Caco-2 (cell line): ENCODE results near the gene ATAD2B. TPM values are rescaled to one million over a fixed set of nuclear protein-coding genes. Genes with fewer than 3 reads are reported as not detected.

Experiments used
- BruUV-seq: library from RNA; stranded (reverse); fragments of 400-500 nt; replicated peaks from 2 replicates; lab custom pipeline; 2021; lab: Mats Ljungman, UMichigan
- CTCF ChIA-PET: fragments of 300-600 bp; sonication (Branson Sonifier 250); formaldehyde crosslinking; loops from one replicate; lab custom pipeline; 2022; ENCODE audit warnings: antibody characterized with exemption; lab: Charles Lee
- POLR2A ChIA-PET: fragments of 300-600 bp; sonication (Branson Sonifier 250); formaldehyde crosslinking; loops from one replicate; lab custom pipeline; 2022; ENCODE audit warnings: antibody characterized with exemption; lab: Charles Lee
- DNase-seq, 2 experiments: peaks; one replicate each; pipeline versions ENCODE4 v3.0.0 to v3.0.0-alpha.2; 2020 to 2022
- H3K27me3 ChIP-seq: replicated peaks from 2 replicates; pipeline ENCODE4 v1.6.0; 2011; ENCODE audit warnings: low read length; ENCODE audit not compliant: control insufficient read depth, insufficient read depth
- H3K36me3 ChIP-seq: 2 replicates; pipeline ENCODE4 v1.5.1; 2011; ENCODE audit warnings: low read length; ENCODE audit not compliant: control insufficient read depth, insufficient read depth
- H3K4me1 ChIP-seq: fragments of 250-450 bp; sonication (Bioruptor Pico); 2 replicates; pipeline ENCODE4 v1.5.1; 2020; ENCODE audit warnings: mild to moderate bottlenecking
- H3K4me3 ChIP-seq: 2 replicates; pipeline ENCODE4 v1.5.1; 2011; ENCODE audit warnings: low read depth, mild to moderate bottlenecking, control low read depth, low read length
- H3K9me3 ChIP-seq: fragments of 250-450 bp; sonication (Bioruptor Pico); 2 replicates; pipeline ENCODE4 v1.5.1; 2020; ENCODE audit warnings: mild to moderate bottlenecking, moderate library complexity
- H3K27ac Mint-ChIP-seq: one replicate; pipeline ENCODE4 v1.8.0; 2022; ENCODE audit warnings: mixed read lengths; ENCODE audit not compliant: unreplicated experiment
- H3K27me3 Mint-ChIP-seq: one replicate; pipeline ENCODE4 v1.8.0; 2022; ENCODE audit warnings: mixed read lengths; ENCODE audit not compliant: insufficient read depth, unreplicated experiment
- H3K36me3 Mint-ChIP-seq: one replicate; pipeline ENCODE4 v1.8.0; 2022; ENCODE audit warnings: mild to moderate bottlenecking, mixed read lengths; ENCODE audit not compliant: insufficient read depth, unreplicated experiment
- H3K4me1 Mint-ChIP-seq: one replicate; pipeline ENCODE4 v1.8.0; 2022; ENCODE audit warnings: low read depth, mixed read lengths; ENCODE audit not compliant: unreplicated experiment
- H3K4me3 Mint-ChIP-seq: one replicate; pipeline ENCODE4 v1.8.0; 2022; ENCODE audit warnings: mild to moderate bottlenecking, moderate library complexity, mixed read lengths; ENCODE audit not compliant: unreplicated experiment
- H3K9me3 Mint-ChIP-seq: one replicate; pipeline ENCODE4 v1.8.0; 2022; ENCODE audit warnings: mixed read lengths; ENCODE audit not compliant: unreplicated experiment
- intact Hi-C: fragments of 100-400 bp; cut with micrococcal nuclease; formaldehyde crosslinking; loops from one replicate; pipeline ENCODE4 v1.10.0; 2022; ENCODE audit not compliant: unreplicated experiment
- total RNA-seq: library from RNA; stranded (reverse); gene quantifications from 2 replicates; pipeline ENCODE4 v1.2.3, GENCODE V29; 2022
- TF ChIP-seq, protein P1 (sequence below), 2 experiments: fragments of 200-600 bp in 1 of 2; IDR thresholded peaks; 1 replicate in 1 of 2; 2 replicates in 1 of 2; pipeline versions ENCODE4 v1.5.1 to v1.8.0; 2011 to 2022; ENCODE audit warnings: antibody characterized with exemption in 1 of 2, control low read depth in 1 of 2, inconsistent platforms in 1 of 2, low read depth in 1 of 2, low read length in 1 of 2, mild to moderate bottlenecking in 1 of 2, moderate library complexity in 1 of 2; ENCODE audit not compliant: insufficient read depth in 1 of 2, severe bottlenecking in 1 of 2, unreplicated experiment in 1 of 2

The ATAD2B gene
- total RNA-seq, 1 experiment from 2014 or later = 32.1 TPM

GRCh38 chr2:23947350-23947749, 20.4 kb upstream of the ATAD2B start:
- no peak overlapping the region for H3K27ac Mint-ChIP-seq
- no TSS peak for BruUV-seq
- ChIA-PET POLR2A (no interaction called here), CTCF (no interaction called here)
- Histone ChIP-seq H3K4me3 (no peak overlapping the region), H3K27me3 (no peaks in the 10 kb centered on the region), H3K9me3 (no peaks in the 10 kb centered on the region), H3K36me3 (no peaks in the 10 kb centered on the region), H3K4me1 (no peaks in the 10 kb centered on the region)
- intact Hi-C loops = no loop called here
- no peak overlapping the region for H3K4me3 Mint-ChIP-seq
- no peak for DNase-seq
- peaks cover 8% of the 10 kb centered on the region for H3K36me3 Mint-ChIP-seq
- no peaks in the 10 kb centered on the region for H3K27me3 Mint-ChIP-seq
- H3K4me1 Mint-ChIP-seq = peaks cover under 1% of the 10 kb centered on the region
- no peaks in the 10 kb centered on the region for H3K9me3 Mint-ChIP-seq
- TF ChIP-seq, protein P1, sequence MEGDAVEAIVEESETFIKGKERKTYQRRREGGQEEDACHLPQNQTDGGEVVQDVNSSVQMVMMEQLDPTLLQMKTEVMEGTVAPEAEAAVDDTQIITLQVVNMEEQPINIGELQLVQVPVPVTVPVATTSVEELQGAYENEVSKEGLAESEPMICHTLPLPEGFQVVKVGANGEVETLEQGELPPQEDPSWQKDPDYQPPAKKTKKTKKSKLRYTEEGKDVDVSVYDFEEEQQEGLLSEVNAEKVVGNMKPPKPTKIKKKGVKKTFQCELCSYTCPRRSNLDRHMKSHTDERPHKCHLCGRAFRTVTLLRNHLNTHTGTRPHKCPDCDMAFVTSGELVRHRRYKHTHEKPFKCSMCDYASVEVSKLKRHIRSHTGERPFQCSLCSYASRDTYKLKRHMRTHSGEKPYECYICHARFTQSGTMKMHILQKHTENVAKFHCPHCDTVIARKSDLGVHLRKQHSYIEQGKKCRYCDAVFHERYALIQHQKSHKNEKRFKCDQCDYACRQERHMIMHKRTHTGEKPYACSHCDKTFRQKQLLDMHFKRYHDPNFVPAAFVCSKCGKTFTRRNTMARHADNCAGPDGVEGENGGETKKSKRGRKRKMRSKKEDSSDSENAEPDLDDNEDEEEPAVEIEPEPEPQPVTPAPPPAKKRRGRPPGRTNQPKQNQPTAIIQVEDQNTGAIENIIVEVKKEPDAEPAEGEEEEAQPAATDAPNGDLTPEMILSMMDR (IDR thresholded peaks at IDR 0.05; ENCODE audit: insufficient read depth in 1 of 2, low read depth in 1 of 2, low read length in 1 of 2, severe bottlenecking in 1 of 2, unreplicated experiment in 1 of 2) = no peak

GRCh38 chr2:23944976-23945375, 18.1 kb upstream of the ATAD2B start:
- ChIA-PET CTCF (interaction anchor here (0.8 kb wide), 1 partner anchor 18 kb away, joined by 3 read pairs; the partner anchor contains the start of gene ATAD2B), POLR2A (no interaction called here)
- Mint-ChIP-seq H3K27me3 (no peaks in the 10 kb centered on the region), H3K36me3 (peaks cover 14% of the 10 kb centered on the region), H3K4me1 (peaks cover 11% of the 10 kb centered on the region), H3K9me3 (no peaks in the 10 kb centered on the region), H3K27ac (no peak overlapping the region), H3K4me3 (no peak overlapping the region)
- H3K27me3 ChIP-seq = no peaks in the 10 kb centered on the region
- peaks cover 5% of the 10 kb centered on the region; the same call in 1 of the 2 replicates for H3K4me1 ChIP-seq
- no peaks in the 10 kb centered on the region for H3K9me3 ChIP-seq
- no peak for DNase-seq
- H3K36me3 ChIP-seq = no peaks in the 10 kb centered on the region
- intact Hi-C loops = no loop called here
- no peak overlapping the region for H3K4me3 ChIP-seq
- BruUV-seq = no TSS peak
- TF ChIP-seq, protein P1 (IDR thresholded peaks at IDR 0.05; ENCODE audit: insufficient read depth in 1 of 2, low read depth in 1 of 2, low read length in 1 of 2, severe bottlenecking in 1 of 2, unreplicated experiment in 1 of 2) = no peak

DNA sequence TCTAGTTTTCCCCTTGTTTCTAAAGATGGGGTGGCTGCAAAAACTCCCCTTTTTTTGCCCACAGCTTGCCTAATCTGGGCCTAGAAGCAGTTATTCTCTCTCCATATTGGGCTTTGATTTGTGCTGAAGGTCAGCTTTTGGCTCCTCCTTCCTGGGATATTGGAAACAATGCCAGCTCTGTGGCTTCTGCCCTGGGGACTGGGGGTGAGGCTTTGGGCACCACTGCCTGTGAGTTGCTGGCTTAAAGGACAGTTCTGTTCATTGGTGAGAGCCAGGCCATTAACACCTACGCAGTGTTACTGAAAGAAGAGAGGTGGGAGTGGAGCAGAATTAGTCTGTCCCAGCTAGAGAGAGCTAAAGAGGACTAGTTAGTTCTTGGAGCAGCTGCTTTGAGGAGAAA, 17.6 kb upstream of the ATAD2B start:
- Mint-ChIP-seq H3K4me3 (no peak overlapping the region), H3K4me1 (peaks cover 13% of the 10 kb centered on the region), H3K27me3 (no peaks in the 10 kb centered on the region), H3K36me3 (peaks cover 17% of the 10 kb centered on the region), H3K27ac (no peak overlapping the region), H3K9me3 (no peaks in the 10 kb centered on the region)
- ChIA-PET POLR2A (no interaction called here), CTCF (no interaction called here)
- Histone ChIP-seq H3K36me3 (no peaks in the 10 kb centered on the region), H3K4me1 (peaks cover 5% of the 10 kb centered on the region), H3K27me3 (no peaks in the 10 kb centered on the region), H3K9me3 (no peaks in the 10 kb centered on the region), H3K4me3 (no peak overlapping the region)
- intact Hi-C loops = no loop called here
- BruUV-seq = no TSS peak
- TF ChIP-seq, protein P1 (IDR thresholded peaks at IDR 0.05; ENCODE audit: insufficient read depth in 1 of 2, low read depth in 1 of 2, low read length in 1 of 2, severe bottlenecking in 1 of 2, unreplicated experiment in 1 of 2) = no peak
- no peak for DNase-seq
